GM19328 (cell line): ENCODE data around the gene C5orf58.
"Not testable (repeated sequence)": the region's sequence is repeated elsewhere in the genome, so short reads cannot be mapped to it uniquely, and the experiment has no call there.

ENCODE experiments used
- ATAC-seq: cut with Tn5 transposase; IDR thresholded peaks from one replicate; pipeline ENCODE4 v1.9.1; 2021; ENCODE audit warnings: mild to moderate bottlenecking, moderate library complexity; ENCODE audit not compliant: unreplicated experiment

C5orf58 gene

DNA sequence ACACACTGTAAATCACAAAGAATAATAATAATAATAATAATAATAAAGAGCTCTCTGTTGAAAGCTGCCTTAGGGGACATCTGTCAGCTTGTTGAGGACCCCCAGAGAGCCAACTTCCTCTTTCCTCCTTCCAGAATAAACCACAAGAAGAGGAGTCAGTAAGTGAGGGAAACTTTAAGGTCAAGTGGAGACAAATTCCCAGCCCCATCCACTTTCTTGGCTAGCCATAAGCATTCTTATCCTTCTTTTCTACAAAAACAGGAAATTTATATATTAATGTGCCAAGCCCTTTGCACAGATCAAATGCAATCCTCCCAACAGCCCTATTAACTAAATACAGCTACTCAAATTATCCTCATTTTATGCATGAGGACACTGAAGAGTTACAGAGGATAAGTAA lies 9.4 kb upstream of the C5orf58 start:
- ATAC-seq = no peak

DNA sequence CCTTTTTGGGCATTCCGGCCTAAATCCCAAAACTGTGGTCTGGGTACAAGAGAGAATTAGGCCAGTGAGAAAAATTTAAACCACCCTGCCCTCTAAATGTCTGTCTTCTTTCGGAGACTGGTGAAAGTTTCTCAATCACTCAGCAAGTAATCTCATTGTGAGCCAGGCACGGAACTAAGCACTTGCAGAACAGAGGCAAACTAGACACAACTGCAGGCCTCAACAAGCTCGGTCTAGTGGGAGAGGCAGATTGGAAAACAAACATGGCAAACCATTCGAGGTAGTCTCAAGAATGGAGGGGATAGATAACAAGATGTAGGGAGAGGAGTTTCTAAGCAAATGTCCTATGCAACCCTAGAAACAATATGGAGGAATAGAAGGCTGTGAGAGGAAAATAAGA lies 8.9 kb upstream of the C5orf58 start:
- no peak for ATAC-seq

DNA sequence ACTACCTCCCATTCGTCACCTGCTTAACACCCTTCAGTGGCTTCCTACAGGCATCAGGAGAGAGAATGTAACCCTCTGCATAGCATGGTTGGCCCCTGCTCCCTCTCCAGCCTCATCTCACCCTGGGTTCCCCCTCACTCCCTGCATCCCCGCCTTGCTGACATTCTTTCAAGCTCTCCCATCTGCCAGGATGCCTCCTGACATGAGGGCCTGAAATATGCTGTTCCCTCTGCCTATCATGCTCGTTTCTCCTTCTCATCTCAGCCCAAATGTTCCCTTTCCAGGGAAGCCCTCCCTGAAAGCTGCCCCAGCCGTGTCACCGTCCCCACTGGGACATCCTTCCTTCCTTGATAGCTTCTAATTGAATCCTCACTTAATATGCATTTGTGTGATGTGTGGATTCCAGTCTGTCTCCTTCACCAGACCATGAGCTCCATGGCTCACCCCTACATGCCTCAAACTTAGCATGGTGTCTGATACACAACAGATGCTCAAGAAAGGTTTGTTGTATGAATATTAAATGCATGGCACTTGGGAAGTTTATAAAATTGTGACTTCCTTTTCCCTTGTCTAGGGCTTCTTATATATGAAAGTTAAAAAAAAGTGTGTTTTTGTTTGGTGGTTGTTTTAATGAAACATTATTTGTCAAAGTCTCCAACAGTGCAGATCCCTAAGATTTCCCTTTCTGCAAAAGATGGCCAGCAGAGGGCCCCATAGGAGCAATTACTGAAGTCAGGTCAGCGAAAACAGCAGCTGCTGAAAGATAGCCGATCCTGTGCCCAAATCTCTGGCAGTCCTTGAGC lies 7.3 kb upstream of the C5orf58 start:
- no peak for ATAC-seq

DNA sequence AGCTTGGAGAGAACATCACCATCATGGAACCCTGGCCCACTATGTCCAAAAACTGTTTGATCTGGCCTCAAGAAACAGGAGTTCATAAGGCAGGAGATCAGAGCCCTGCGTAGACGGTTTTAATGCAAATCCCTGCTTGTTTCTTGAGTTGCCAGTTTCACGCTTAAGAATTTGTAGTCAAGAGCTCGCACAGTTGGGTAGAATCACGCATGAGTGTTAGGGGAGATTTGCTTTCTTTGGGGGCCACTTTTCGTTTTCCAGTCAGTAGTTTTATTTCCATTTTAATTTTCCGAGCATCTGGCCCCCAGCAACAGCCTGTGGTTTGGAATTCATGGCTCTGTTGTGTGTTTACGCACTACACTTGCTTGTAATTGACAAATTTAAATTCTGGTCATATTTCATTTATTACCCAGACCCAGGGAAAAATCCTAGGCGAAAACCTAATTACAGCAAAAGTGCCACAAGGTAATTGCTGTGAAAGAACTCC lies 6.6 kb upstream of the C5orf58 start:
- no peak for ATAC-seq

DNA sequence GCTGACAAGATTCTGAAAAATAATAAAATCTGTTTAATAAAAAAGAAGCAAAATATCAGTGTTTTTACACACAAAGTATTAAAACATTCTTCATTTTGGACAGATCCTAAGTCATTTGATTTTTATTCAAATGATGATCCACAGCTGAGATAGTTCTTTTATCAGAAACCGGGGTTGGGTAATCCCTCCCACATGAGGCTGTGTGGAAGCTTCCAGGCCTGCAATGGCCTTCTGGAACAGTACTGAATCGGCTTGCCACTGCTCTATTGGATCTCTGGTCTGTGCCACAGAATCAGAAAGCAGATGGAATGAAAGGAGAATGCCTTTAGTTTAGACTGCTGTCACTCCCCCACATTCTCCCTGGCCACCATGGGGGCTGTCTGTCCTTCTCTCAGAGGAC lies 6.1 kb upstream of the C5orf58 start:
- no peak for ATAC-seq

DNA sequence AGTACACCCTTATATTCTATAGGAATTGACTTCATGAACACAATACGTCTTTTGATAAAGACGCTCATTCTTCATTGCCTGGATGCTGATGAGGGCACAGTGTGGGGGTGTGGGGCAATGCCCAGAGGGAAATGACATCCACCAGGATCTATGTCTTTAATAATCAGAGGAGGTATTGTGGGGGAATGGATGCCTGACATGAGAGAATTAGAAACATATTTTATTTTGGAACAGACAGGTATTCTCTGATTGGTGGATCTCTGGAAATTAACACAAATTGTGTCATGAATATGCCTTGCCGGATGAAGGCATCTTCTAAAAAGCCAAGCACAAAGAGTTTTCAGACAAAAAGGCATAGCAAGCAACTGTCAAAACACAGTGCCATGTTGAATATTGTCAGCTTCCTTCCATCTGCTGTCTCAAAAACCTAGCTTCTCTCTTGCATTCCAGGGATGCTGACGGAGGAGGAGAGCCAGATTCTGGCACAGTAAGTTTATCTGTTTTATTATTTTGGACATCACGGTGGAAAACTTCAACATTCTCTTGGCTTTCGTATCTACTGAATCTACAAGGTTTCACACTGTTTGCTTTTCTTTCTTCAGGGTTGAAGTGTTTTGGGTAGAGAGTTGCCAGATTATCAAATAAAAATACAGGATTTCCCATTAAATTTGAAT lies 3.9 kb upstream of the C5orf58 start:
- ATAC-seq = no peak

DNA sequence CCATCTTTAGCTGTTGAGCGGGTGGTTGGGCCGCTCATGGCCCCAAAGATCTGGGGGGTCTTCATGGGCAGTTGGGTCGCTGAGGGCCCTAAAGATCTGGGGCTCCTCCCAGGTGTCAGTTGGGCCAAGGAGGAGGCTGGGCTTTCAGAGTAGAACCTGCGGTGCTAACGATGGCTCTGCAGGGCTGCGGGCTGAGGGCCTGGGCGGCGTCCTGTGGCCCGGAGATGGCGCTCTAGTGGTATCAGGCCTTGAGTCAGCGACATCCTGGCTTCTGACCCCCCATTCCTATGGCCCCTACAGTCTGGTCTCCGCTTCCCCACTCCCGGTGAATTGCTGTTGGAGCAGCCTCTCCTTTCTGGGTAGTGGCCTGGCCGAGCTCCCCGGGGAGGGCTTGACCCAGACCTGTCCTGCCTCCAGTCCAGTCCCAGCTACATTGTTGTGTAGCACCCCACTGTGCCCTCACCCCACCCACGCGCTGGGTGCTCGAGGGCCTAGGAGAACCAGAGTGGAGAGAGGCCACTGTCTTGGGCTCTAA lies 640 bp downstream of the C5orf58 start:
- ATAC-seq = no peak

DNA sequence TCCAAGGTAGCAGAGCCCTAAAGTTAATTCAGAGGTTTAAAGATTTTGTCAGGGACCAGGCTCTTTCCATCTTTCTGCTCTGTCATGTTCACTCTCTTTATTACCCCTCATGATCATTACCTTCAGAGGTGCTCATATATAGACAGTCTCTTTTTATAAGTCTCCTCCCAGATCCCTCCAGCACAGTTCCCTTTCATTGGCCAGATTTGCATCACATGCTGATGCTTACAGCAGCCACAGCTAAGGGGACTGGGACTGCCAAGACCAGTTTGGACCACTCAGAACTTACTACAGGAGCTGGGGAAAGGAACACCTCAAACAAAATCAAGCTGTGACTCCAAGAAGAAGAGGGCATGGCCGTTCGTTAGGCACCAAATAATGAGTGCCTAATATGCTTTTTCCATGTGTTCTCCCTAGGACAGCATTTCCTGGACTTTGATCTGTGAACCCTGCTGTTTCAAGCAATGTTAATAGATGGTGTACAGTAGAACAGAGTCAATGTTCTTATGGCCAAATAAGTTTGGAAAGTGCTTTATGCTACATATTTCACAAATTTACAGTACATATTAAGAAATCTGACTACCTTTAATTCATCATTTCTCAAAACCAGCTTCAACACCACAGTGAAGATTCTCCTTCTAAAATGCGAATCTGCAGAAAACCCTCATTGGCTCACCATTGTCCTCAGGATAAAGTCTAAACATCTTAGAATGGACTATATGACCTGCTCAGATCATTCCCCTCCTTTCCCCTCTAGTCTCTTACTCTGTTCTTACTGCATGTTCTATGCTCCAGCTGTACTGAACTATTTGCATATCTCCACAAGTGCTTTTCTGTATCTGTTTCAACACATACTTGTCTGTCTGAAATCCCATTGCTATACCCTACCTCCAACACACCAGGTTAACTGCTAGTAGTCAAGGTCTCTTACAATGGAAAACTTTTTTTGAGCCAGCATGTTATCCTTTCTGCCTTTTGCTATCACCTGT lies 3.4 kb downstream of the C5orf58 start:
- peak; percentile 53 for ATAC-seq

DNA sequence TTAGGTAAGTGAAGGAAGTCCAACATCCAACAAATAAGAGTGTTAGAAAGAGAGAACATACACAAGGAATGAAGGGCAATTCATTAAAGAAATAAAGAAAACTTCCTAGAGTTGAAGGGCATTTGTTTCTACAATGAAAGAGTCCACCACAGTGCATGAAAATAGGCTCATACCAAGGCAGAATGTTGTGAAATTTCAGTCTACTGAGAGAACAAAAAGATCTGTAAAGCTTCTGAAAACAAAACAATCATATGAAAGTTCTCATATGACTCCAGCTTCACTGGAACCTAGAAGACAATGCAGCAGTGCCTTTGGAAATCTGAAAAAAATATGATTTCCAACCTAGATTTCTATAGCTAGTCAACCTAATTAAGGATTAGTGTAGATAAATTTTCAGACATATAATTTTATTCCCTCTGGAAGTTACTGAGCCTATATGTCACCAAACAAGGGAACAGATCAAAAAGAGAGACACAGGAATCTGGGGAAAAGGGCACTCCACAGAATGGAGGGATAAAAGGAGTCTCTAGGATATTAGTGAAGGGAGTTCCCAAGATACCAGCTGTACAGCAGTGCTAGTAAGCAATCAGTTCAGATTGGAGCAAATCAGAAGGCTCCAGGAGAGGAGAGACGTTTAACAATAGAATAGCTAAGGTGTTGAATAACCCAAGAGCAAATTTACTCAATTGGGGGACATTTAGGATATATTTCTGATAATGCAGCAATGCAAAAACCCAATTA lies 5.8 kb downstream of the C5orf58 start:
- ATAC-seq = no peak

DNA sequence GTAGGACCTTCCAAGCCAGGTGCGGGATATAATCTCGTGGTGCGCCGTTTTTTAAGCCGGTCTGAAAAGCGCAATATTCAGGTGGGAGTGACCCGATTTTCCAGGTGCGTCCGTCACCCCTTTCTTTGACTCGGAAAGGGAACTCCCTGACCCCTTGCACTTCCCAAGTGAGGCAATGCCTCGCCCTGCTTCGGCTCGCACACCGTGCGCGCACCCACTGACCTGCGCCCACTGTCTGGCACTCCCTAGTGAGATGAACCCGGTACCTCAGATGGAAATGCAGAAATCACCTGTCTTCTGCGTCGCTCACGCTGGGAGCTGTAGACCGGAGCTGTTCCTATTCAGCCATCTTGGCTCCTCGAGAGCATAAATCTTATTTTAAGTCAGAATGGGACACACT lies 12.7 kb downstream of the C5orf58 start:
- ATAC-seq = not testable (repeated sequence)

DNA sequence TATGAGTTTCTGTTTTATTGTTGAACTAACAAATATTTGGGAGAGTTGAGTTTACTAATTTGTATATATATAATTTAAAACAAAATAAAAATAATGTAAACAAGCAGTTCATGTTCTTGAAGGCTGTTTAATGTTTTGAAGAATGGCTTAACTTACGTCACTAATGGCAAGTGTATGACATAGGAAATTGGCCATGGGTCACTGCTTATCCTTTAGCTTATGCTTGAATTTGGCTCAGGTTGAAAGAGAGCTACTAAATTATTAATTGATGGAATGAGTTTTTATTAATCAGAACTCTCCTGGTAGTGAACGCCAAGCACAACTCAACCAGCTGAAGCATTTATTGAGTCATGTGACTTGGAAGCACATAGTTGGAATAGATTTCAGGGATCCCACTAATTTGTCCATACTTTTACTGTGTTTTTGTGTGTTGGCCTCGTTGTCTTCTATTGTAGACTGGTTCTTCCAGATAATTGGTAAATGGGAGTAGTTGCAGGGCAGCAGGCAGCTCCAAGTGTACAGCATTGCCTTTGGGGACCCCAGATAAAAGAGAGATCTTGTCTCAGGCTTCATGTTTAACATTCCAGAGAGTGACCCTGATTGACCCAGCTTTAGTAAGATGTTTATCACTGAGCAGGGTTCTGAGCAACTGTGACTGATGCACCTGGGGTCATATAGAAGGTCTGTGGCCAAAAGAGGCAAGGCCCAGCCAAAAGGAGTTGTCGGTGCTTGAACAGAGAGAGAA lies 13.5 kb downstream of the C5orf58 start:
- ATAC-seq = no peak

DNA sequence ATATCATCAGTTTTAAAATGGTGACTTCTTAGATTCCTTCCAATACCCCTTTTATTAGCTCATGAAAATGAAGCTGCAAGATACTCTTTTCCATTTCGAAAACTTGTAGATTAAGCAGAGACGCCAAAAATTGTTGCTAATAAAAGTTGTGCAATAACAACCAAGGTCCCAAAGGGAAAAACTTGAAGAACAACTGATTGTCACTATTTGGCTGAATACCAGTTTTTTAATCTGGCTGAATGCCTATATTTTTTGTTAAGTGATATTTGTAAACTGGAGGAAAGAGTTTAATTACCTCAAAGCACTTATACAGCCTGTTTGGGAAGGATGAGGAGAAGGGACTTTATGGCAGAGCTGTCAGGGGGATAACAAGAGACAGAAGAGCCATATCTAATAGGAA lies 14.6 kb downstream of the C5orf58 start:
- ATAC-seq = no peak

DNA sequence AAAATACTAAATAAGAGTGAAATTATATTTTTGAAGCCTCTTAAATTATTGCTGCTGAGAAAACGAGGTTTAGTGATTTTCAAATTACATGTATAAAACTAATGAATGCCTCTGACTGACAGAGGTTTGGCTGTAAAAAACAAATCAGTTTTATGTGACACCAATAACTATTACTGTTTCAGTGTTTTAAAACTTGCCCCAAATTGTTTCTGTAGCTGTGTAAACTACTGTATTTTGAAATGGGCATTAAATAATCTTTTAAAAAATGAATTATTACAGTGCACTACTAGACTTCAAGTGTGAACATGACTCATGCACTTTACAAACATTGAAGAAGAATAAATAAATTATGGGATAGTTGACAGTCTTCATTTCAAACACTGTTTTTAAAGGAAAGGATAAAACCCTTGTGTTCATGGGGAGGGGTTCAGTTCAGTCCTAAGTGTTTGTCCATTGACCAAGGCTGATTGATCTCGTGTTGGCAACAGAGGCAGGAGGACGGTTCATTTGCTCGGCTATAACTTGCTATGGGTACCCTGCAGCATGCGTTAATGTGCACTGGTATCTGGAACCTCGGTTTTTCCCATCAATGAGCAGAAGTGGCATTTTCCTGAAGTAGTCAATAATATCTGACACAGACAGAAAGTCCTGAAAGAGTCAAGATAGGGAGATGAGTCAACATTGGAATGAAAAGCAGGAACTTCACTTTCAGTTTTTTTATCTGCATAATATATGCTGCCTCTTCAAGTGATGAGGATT lies 15.6 kb downstream of the C5orf58 start:
- no peak for ATAC-seq

DNA sequence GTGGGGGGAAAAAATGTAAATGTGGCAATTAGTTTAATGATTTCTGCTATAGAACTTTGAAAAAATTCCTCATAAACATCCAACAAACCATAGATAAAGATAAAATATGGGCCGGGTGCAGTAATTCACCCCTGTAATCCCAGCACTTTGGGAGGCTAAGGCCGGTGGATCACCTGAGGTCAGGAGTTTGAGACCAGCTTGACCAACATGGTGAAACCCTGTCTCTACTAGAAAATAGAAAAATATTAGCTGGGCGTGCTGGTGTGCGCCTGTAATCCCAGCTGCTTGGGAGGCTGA lies 16.1 kb downstream of the C5orf58 start:
- ATAC-seq = not testable (repeated sequence)

DNA sequence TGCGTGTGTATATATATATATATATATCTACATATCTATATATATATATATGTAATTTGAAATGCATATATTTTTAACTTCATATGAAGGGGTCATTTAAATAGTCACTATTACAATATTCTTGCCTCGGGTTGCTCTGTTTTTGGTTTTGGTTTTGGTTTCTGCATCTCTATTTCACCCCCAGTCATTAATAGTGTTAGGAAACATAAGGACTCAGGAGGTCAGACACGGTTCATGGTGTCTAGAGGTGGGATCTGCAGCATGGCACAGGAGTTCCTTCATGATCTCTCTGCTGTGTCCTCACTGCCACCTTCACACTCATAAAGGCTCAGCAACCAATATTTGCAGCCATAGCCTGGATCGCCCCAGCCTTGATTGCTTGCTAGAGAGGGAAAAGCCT lies 16.6 kb downstream of the C5orf58 start:
- no peak for ATAC-seq

DNA sequence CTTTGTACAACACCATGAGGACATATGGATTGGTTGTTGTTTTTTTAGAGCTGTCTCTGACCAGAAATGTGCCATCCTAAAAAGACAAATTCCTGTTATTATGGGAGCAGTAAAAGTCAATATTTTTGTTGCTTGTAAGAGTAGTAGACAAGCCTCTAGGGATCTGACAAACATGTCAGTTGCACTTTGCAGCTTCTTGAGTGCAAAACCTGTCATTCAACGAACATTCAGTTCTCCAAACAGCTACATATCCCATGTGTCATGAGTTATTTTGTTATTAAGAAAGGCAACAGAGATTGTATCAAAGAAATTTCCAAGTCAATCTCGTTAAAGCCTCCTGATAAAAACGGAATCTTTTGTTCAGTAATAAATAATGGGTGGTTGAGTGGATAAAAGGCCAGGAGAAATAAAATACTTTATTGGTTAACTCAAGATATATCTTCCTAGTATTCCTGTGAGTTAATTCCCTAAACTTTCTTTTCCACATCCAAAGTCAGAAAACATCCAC lies 18.1 kb downstream of the C5orf58 start:
- ATAC-seq = no peak

DNA sequence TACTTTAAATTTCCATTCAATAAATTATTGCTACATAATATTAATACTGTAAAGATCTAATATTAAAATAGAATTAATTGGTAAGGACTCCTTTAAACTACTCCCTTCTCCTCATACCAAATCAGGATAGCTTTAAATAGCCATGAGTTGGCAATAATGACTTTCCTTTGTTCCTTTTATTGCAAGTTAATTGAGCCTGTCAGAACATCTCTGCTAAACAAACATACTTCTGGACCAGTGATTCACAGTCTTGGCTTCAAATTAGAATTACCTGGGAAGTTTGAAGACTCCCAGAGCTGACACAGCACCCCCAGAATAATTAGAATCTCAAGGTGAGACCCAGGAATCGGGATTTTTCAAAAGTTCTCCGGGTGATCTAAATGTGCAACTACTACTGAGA lies 18.7 kb downstream of the C5orf58 start:
- ATAC-seq = no peak

DNA sequence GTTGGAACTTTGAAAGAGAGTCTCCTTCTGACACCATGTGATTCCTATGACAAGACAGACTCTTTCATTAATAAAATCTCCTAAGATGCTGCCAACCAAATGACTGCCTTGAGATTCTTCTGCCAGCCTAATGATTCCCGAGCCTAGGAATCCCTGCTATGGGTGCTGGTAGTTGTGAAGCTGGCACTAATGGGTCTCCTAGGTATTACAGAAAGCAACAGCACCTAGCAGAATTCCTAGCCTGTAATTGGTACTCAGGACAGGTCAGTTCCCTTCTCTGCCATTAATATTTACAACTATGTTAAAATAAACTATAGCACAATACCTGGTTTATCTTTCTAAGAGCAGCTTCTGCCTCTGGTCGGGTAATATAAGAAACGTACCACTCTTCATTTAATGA lies 19.3 kb downstream of the C5orf58 start:
- no peak for ATAC-seq
